NCI-H1930 (cell line): Measurements from ENCODE around the gene NEURL2.
"Not testable (repeated sequence)": the region's sequence is repeated elsewhere in the genome, so short reads cannot be mapped to it uniquely, and the experiment has no call there.

ENCODE experiments used
- DNase-seq, 2 experiments: peaks; one replicate each; lab custom pipeline; 2025; lab: John Stamatoyannopoulos, UW

The NEURL2 gene

DNA sequence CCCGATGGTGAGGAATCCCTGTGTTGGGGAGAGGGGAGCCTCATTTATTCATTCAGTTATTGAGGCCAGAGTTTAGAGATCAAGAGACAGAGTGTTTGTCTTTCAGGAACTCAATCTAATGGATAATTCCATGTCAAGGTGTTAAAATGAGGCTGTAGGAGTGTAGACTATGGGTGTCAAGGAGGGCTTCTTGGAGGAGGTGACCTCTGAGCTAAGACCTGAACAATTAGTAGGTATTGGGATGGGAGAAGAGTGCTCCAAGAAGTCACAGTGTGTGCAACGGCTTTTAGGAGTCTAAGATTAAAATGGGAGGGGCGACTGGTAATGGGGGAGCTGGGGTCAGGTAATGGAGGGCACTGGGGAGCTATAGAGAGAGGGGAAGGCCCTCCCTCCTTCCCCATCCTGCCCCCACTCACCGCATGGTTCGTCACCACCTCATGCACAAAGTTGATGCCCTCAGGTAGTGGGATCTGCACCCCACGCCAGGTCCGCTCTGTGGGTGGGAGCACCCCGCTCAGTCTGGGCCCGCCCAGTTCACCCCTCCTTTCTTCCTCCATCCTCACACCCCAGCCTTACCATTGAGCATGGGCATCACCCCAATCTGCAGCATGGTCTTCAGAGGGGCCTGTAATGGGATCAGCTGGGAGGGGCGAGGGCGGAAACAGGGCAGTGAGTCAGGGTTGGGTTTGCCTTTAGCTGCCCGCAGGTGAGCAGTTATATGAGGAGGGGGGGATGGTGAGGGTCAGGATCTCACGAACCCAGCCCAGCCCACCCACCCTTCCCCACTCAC, 8.2 kb upstream of the NEURL2 start:
- no peak for DNase-seq

DNA sequence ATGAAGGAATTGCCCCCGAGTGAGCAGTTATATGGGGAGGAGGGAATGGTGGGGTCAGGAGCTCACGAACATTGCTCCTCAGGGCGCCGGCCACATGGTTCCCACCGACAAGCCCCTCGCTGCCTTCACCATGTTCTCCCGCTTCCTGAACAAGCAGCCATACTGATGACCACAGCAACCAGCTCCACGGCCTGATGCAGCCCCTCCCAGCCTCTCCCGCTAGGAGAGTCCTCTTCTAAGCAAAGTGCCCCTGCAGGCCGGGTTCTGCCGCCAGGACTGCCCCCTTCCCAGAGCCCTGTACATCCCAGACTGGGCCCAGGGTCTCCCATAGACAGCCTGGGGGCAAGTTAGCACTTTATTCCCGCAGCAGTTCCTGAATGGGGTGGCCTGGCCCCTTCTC, 7.3 kb upstream of the NEURL2 start:
- DNase-seq: no peak

DNA sequence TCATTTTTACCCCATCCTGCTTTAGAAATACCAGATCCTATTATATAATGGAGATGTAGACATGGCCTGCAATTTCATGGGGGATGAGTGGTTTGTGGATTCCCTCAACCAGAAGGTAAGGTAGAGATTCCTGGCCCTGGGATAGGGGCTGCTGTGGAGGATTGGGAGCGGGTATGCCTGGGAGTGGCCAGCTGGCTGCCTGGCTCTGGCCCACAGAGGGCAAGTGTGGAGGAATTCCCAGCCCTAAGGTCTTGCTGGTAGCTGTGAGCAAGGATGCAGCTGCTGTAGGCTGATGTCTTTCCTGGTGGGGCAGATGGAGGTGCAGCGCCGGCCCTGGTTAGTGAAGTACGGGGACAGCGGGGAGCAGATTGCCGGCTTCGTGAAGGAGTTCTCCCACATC, 6.7 kb upstream of the NEURL2 start:
- no peak for DNase-seq

DNA sequence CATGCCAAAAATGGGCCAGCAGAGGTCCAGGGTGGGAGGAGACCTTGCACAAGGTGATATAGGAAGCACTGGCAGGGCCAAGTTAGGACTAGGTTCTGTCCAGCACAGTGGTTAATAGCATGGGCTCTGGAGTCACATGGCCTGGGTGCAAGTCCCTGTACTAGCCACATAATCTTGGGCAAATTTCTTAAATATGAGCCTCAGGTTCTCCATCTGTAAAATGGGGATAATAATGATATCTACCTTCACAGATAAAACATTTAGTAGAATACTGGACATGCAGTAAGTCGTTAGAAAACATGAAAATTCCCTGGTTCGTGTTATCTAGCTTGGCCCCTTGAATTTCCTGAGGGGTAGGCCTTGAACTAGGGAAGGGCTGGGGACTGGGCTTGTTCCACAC, 6.3 kb upstream of the NEURL2 start:
- no peak for DNase-seq

DNA sequence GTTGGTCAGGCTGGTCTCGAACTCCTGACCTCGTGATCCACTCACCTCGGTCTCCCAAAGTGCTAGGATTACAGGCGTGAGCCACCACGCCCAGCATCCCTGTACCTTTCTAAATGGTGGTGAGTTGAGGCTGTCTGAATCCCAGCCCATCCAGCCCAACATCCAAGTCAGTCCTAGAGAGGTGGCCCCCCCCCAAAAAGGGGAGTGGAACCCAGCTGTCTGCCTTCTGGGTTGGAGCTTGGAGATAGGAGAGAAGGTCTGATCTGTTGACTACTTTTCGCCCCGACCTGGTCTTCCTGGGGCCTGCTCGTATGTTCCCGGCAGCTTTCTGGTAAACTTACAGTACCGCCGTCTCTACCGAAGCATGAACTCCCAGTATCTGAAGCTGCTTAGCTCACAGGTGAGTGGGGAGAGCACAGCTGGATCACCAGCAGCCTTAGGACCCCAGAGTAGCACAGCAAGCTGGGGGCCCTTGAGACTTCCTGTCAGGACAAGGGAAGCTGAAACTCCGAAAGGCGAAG, 5.7 kb upstream of the NEURL2 start:
- DNase-seq: no peak

DNA sequence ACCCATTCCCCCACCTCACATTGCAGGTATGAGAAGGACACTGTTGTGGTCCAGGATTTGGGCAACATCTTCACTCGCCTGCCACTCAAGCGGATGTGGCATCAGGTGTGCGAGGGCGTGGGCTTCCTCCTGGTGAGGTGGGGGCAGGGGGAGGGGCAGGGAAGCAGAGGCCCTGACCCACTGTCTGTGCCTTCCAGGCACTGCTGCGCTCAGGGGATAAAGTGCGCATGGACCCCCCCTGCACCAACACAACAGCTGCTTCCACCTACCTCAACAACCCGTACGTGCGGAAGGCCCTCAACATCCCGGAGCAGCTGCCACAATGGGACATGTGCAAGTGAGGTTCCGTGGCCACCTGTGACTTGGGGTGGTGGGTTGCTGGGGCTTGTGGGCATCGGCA, 3.8 kb upstream of the NEURL2 start:
- DNase-seq: no peak

DNA sequence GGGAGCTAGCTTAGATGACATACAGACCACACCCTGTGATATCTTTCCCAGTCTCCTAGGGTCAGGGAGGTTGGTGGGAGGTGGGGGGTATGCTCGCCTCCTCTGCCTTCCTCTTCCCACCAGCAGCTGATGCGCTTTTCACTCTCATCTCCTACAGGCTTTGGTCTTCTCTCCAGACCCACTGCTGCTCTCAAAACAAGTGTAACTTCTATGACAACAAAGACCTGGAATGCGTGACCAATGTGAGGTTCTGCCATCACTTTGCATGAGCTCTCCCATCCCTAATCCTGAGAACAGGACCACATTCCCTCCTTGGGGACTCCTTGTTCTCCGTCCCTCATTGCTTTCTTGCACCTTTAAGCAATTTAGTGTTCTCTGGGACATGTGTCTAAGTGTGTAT, 2.8 kb upstream of the NEURL2 start:
- no peak for DNase-seq

DNA sequence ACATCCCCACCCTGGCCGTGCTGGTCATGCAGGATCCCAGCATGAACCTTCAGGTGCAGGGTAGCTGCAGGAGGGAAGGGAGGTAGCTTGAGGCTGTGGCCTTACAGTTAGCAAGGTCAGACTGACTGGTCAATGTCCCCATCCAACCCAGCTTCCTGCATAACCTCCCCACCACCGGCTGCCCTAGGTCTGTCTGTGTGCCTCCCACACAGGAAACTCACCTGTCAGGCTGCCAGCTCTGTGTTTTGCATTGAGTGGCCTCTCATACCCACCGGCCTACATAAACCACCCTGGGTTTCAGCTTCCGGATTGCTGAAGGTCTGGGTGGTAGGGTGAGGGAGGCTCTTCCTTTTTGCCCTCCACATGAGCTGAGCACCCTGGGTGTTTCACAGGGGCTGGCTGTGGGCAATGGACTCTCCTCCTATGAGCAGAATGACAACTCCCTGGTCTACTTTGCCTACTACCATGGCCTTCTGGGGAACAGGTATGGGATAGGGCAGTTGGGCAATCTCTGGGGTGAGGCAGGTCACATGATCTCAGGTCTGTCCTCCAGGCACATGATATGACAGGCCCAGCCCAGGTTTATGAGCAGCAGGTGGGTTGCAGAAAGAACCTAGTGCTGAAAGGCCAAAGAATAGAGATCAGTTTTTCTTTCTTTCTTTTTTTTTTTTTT, 2.0 kb upstream of the NEURL2 start:
- no peak for DNase-seq

DNA sequence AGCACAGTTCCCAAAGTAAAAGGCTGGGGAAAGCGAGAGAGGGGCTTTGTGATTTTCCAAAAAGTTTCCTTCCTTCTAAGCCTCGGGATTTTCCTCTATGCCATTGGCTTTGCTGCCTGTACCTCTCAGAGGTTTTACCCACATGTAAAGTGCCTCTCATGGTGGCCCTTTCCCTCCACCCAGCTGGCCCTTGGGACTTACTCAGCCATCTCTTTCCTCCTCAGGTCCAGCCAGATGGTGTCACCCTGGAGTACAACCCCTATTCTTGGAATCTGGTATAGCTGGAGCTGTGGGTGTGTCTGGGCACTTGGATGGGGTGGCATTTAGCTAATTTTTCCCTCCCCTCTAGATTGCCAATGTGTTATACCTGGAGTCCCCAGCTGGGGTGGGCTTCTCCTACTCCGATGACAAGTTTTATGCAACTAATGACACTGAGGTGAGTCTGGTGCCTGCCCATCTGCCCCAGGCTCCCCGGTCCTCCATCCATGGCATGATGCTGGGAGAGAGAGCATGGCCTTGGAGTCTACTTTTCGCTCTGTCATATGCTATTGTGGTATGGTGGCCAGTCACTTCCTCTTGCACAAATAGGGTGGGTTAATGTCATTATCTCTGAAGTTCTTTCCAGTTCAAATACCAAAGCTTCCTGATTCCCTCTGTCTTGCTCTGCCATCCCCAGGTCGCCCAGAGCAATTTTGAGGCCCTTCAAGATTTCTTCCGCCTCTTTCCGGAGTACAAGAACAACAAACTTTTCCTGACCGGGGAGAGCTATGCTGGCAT, 1.2 kb upstream of the NEURL2 start:
- no peak for DNase-seq

DNA sequence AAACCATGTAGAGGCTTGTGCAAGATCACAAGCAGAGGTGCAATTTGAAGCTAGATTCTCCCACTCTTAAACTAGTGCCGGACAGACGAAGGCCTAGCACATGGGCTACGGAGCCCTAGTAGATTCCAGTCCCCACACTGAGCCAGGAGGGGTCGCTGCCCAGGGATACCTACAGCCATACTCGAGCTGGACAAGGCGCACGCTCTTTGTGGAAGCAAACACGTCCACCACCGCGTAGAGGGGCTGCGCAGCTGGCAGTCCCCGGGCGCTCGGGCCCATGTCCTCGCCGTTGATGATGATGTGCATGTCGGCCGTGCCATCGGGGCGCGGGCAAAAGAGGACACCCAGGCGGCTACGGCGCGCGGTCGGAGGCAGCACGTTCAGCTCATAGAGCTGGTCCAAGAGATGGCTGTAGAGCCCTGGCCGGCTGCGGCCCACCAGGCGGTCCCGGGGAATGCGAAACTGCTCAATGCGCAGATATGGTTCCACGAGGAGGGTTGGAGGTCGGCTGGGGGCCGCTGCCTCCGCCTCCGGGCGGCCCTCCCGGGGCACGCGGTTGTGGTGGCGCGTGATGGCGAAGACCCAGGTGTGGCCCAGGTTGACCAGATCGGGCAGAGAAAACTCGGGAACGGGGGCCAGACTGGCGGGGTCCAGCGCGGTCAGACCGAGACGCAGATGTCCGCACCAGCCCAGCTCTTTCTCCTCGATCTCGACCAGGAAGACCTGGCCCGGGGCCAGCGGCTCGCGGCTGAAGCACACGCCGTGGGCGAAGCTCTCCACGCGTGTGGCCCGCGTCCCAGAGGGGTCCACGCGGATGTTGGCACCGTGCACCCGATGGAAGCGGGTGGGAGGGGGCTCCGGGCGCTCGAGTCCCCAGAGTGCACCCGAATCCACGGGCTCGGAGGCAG, 677 bp downstream of the NEURL2 start:
- peak; percentile 79 to 83 for DNase-seq

DNA sequence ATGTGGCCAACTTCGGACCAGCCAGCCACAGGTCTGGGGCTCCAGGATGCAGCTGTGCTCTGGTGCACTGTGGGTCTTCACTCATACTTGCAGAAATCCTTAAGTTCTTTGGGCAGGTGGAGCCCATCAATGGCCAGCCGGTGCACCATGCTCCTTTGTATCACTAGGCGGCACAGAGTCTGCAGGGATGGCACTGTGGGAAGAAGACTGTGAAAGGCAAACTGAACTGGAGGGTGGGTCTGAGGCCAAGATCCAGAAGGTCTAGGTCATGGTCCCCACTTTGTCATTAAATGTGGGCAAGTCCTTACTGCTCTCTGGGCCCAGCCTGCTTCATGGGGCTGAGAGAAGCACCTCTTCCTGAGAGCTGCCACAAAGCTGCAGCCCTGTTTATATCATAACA, 2.3 kb downstream of the NEURL2 start:
- no peak for DNase-seq

DNA sequence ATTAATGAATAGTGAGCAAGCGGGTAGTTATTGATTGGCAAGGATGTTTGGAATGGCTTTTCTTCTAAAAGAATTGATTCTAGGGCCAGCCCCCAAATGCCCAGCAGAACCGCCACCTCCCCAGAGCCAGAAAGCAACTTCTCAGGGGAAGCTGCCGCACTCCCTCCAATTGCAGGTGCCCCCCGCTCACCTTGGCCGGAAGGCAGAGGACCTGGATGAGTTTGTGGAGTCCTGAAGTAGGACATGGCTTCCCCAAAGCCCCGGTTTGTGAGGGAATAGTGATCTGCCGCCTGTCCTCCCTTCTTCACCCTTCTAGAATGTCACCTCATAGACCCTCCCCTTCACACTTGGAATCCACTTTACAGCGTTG, 3.7 kb downstream of the NEURL2 start, which contains the start of gene SPATA25:
SPATA25 (minus strand) TSS at position 277 of the 370 bp plus-strand sequence; CDS start at position 245, 32 bp downstream.
- no peak for DNase-seq

DNA sequence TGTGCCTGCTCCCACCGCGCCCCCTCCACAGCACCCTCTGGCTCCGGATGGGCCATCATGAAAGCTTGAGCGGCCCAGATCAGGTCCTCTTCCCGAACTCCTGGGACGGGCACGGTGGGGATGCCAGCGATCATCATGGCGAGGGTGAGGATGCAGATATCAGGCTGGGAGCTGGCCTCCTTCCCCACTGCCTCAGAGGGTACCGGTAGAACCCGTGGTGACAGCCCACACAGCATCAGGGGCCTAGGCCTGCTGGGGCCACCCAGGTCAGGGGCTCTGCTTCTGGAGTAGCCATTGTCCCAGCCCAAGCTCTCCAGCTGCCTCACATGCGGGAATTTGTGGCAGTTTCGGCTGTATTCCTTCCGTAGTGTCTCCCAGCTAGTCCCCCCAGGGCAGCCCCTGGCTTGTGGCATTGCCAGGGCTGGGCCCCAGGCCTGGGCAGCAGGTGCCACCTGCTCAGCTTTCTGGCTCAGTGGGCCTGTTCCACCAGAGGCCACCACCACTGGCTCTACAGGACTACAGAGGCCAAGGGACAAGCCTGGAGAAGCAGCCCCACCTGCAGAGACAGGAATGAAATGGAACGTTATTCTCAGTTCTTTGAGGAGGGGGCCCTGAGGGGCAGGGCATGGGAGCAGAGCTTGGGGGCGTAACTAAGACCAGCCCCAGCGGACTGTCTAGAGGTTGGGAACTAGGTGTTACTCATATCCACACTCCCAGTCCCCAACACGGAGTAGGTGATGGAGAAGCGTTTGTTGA, 4.2 kb downstream of the NEURL2 start:
- DNase-seq: no peak

DNA sequence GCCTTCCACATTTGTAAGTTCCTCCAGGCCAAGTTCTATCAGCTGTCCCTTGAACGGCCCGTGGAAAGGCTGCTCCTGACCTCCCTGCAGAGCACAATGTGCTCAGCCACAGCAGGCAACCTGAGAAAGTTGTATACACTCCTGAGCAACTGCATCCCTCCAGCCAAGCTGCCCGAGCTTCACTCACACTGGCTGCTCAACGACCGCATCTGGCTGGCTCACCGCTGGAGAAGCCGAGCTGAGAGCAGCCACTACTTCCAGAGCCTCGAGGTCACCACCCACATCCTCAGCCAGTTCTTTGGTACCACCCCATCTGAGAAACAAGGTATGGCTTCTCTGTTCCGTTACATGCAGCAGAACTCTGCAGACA, 7.9 kb downstream of the NEURL2 start:
- no peak for DNase-seq

DNA sequence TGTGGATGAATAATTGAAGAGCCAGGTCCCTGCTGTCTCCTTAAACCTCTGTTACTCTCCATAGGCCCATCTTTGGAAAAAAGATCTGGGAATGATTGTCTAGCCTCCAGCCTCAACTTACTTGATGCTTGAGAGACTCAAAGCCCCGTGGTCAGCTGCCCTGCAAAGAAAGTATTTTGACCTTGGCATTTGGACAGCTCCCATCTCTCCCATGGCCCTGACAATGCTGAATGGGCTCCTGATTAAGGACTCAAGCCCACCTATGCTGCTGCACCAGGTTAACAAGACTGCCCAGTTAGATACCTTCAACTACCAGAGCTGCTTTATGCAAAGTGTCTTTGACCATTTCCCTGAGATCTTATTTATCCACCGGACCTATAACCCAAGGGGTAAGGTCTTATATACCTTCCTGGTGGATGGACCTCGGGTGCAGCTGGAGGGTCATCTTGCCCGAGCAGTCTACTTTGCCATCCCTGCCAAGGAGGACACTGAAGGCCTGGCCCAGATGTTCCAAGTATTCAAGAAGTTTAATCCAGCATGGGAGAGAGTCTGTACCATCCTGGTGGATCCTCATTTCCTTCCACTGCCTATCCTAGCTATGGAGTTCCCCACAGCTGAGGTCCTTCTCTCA, 8.4 kb downstream of the NEURL2 start:
- DNase-seq: no peak

DNA sequence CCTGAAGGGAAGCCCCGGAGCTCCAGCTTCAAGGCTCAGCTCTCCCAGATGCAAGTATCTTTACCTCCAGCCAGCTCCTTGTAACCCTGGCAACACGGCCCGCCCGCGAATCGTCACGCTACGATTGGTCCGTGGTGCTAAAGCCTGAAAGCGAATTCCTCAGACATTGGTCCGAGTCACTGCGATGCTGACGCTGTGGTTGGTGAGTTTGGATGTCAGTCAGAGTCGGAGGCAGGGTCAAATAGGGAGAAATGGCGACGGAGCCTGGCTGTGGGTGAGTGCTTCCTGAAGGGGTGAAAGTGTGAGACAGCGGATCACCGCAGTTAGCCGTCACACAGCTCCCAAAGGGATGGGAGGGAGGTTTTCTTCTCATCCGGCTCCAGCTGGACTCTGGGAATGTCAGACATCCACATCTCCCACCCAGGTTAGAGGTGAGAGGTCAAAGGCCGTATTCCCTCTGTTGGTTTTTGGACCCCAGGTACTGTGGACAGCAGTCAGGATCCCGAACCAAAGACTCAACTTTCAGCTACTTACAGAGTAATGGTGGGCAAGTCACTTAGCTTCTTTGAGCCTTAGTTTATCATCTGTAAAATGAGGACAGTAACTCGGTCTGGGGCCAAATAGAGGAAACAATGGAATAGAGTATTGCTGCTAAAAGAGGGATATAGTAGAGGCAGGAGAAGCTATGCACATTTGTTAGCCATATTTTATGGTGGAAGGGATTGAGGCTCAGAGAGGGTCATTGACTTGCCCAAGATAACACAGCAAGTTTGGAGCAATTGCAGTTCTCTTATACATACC, 9.8 kb downstream of the NEURL2 start, which contains the start of gene ZSWIM1:
ZSWIM1 (plus strand) TSS at position 240 of the 801 bp plus-strand sequence. CDS start 1,366 bp downstream, outside the sequence.
- DNase-seq: peak; percentile 99

DNA sequence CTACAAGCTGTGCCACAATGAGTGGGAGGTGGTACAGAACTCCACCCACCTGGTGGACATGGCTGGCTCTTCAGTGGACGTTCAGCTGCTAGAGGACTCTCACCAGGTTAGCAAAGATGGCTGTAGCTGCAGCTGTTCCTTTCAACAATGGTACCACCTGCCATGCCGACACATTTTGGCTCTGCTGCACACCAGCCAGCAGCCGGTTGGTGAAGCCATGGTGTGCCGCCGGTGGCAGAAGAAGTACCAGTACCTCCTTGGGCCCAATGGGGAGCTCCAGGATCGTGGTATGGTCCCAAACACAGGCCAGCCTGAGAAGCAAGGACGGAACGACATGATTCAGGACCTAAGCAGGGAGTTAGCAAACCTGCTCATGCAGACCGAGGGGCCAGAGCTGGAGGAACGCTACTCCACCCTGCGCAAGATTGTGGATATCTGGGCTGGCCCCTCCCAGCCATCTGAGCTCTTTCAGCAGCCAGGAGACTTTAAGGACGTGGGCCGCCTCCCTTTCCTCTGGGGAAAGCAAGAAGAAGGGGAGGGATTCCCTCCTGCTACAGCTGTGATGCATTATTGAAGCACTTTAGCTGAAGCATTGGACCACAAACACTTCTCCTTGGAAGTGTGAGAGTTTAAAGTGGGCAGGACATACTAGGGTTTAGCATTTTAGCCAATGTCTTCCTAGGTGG, 12.8 kb downstream of the NEURL2 start:
- no peak for DNase-seq

DNA sequence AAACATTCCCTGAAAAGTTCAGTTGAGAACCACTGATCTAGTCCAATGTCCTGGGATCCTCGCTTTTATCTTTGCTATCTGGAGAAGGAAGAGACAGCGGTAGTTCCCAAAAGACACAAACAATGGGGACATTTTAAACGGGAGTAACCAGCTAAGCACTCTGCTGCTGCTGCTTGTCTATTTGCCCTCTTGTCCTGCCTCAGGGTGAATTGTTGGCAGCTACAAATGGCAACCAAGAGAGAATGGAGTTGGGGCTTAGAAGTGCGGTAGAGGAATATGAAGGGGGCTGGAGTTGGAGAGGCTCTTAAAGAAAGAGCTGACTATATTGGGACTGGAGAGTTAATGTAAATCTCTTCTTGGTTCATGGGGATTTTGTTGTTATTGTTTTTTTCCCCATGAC, 16.4 kb downstream of the NEURL2 start:
- no peak for DNase-seq

DNA sequence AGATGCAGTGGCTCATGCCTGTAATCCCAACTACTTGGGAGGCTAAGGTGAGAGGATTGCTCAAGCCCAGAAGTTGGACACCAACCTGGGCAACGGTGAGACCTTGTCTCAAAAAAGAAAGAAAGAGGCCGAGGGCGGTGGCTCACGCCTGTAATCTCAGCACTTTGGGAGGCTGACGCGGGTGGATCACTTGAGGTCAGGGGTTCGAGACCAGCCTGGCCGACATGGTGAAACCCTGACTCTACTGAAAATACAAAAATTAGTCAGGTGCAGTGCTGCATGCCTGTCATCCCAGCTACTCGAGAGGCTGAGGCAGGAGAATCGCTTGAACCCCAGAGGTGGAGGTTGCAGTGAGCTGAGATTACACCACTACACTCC, 16.9 kb downstream of the NEURL2 start:
- DNase-seq: not testable (repeated sequence)
